K562 (cell line): ENCODE measurements around the gene ROR2. TPM values are rescaled to one million over a fixed set of nuclear protein-coding genes. Genes with fewer than 3 reads are reported as not detected.

ENCODE experiments used
- ASH1L ChIP-seq: fragments of 450-650 bp; IDR thresholded peaks from 2 replicates; pipeline ENCODE4 v1.6.1; 2018; ENCODE audit warnings: borderline replicate concordance, mild to moderate bottlenecking, low read depth; ENCODE audit not compliant: partially characterized antibody
- BCOR ChIP-seq: fragments of 450-650 bp; IDR thresholded peaks from 2 replicates; pipeline ENCODE4 v1.6.1; 2016
- CXXC5 ChIP-seq: fragments of 250-450 bp; sonication (Bioruptor Pico); IDR thresholded peaks from 2 replicates; pipeline ENCODE4 v1.8.0; 2022; ENCODE audit warnings: inconsistent platforms, mild to moderate bottlenecking, moderate library complexity
- DNMT1 ChIP-seq: fragments of 450-650 bp; IDR thresholded peaks from 2 replicates; pipeline ENCODE4 v1.6.1; 2016; ENCODE audit warnings: antibody characterized with exemption, mild to moderate bottlenecking
- E2F3 ChIP-seq: fragments of 250-450 bp; sonication (Bioruptor Pico); IDR thresholded peaks from 2 replicates; pipeline ENCODE4 v1.4.0; 2020; ENCODE audit warnings: mild to moderate bottlenecking
- GATA2 ChIP-seq: sonication (generic); formaldehyde crosslinking; IDR thresholded peaks from 2 replicates; pipeline ENCODE4 v1.4.0; 2020; ENCODE audit warnings: mild to moderate bottlenecking, missing genetic modification reagents
- HOXB6 ChIP-seq: fragments of 250-450 bp; sonication (Bioruptor Pico); IDR thresholded peaks from 2 replicates; pipeline ENCODE4 v1.5.1; 2022; ENCODE audit warnings: mild to moderate bottlenecking, borderline replicate concordance
- SNAPC5 ChIP-seq: fragments of 250-450 bp; sonication (Bioruptor Pico); IDR thresholded peaks from 2 replicates; pipeline ENCODE4 v1.8.0; 2021; ENCODE audit warnings: moderate library complexity, mild to moderate bottlenecking, inconsistent platforms
- ZKSCAN3 ChIP-seq: fragments of 250-450 bp; sonication (Bioruptor Pico); IDR thresholded peaks from 2 replicates; pipeline ENCODE4 v1.4.0; 2020
- ZZZ3 ChIP-seq: fragments of 450-650 bp; IDR thresholded peaks from 2 replicates; pipeline ENCODE4 v1.6.1; 2016; ENCODE audit warnings: antibody characterized with exemption, mild to moderate bottlenecking, moderate library complexity
- polyA plus RNA-seq, 8 experiments: library from polyadenylated mRNA; depleted of rRNA in 4 of 8; stranded (reverse) in 5 of 8; unstranded in 3 of 8; fragments of >200 nt; fragmentation: Nextera tagmentation in 2 of 8; fragmentation: Illumina TruSeq in 1 of 8; extraction: Ambion mirVana in 2 of 8; extraction: Trizol in 1 of 8; gene quantifications; 2 replicates each; pipeline versions ENCODE4 v1.2.1 to v1.2.3, GENCODE V29; 2011 to 2014; ENCODE audit warnings: inconsistent platforms in 1 of 8, missing spikeins in 1 of 8
- total RNA-seq, 7 experiments: library from RNA; depleted of rRNA in 6 of 7; stranded (reverse); fragments of >200 nt in 6 of 7; fragmentation: Illumina TruSeq in 2 of 7; extraction: Trizol in 2 of 7; gene quantifications; 2 replicates each; pipeline versions ENCODE4 v1.2.1 to v1.2.3, GENCODE V29; 2011 to 2021; ENCODE audit warnings: low replicate concordance in 1 of 7
- TF ChIP-seq, protein P1 (sequence below): fragments of 250-450 bp; sonication (Bioruptor Pico); IDR thresholded peaks from 2 replicates; pipeline ENCODE4 v1.4.0; 2020
- TF ChIP-seq, protein P2 (sequence below), 2 experiments: fragments of 450-650 bp in 1 of 2; sonication (generic) in 1 of 2; formaldehyde crosslinking in 1 of 2; IDR thresholded peaks; 2 replicates each; pipeline versions ENCODE4 v1.7.1 to v1.9.0; 2016 to 2022; ENCODE audit warnings: inconsistent platforms in 1 of 2, mild to moderate bottlenecking in 1 of 2, missing genetic modification reagents in 1 of 2

Gene ROR2
- total and polyA plus RNA-seq, 9 of the 15 experiments (the other 6 are each of a cell fraction or from before 2014, with no cell fraction given), result 5.6 to 33.8 (median 15.3) TPM

DNA sequence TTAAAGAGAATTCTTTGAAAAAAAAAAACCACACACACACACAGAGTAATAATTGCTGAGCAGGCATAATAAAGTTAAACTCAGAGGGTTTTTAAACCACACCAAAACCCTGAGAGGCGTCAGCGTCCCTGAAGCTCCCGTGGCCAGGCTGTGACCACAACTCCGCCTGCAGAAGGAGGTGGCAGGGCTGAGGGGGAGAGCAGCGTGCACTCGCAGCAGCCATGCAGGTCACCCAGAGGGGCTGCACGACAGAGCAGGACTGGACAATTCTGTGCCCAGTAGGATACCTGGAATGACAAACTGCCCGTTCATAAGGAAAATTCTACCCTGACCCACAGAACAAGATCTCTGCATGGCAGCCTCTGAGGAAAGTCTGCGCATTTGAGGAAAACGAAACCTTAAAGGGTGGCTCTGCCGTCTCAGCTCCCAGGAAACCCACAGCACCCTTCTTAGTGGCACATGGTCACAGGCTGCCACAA, 44.0 kb downstream of the ROR2 start (continued):
- TF ChIP-seq, protein P1, sequence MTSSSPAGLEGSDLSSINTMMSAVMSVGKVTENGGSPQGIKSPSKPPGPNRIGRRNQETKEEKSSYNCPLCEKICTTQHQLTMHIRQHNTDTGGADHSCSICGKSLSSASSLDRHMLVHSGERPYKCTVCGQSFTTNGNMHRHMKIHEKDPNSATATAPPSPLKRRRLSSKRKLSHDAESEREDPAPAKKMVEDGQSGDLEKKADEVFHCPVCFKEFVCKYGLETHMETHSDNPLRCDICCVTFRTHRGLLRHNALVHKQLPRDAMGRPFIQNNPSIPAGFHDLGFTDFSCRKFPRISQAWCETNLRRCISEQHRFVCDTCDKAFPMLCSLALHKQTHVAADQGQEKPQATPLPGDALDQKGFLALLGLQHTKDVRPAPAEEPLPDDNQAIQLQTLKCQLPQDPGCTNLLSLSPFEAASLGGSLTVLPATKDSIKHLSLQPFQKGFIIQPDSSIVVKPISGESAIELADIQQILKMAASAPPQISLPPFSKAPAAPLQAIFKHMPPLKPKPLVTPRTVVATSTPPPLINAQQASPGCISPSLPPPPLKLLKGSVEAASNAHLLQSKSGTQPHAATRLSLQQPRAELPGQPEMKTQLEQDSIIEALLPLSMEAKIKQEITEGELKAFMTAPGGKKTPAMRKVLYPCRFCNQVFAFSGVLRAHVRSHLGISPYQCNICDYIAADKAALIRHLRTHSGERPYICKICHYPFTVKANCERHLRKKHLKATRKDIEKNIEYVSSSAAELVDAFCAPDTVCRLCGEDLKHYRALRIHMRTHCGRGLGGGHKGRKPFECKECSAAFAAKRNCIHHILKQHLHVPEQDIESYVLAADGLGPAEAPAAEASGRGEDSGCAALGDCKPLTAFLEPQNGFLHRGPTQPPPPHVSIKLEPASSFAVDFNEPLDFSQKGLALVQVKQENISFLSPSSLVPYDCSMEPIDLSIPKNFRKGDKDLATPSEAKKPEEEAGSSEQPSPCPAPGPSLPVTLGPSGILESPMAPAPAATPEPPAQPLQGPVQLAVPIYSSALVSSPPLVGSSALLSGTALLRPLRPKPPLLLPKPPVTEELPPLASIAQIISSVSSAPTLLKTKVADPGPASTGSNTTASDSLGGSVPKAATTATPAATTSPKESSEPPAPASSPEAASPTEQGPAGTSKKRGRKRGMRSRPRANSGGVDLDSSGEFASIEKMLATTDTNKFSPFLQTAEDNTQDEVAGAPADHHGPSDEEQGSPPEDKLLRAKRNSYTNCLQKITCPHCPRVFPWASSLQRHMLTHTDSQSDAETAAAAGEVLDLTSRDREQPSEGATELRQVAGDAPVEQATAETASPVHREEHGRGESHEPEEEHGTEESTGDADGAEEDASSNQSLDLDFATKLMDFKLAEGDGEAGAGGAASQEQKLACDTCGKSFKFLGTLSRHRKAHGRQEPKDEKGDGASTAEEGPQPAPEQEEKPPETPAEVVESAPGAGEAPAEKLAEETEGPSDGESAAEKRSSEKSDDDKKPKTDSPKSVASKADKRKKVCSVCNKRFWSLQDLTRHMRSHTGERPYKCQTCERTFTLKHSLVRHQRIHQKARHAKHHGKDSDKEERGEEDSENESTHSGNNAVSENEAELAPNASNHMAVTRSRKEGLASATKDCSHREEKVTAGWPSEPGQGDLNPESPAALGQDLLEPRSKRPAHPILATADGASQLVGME (CRISPR knock-in tag), result no peak
- TF ChIP-seq ZKSCAN3 (CRISPR knock-in tag) (no peak), E2F3 (CRISPR knock-in tag) (no peak), SNAPC5 (CRISPR knock-in tag) (no peak), ZZZ3 (no peak), DNMT1 (no peak), CXXC5 (CRISPR knock-in tag) (peak; percentile 53), GATA2 (CRISPR knock-in tag) (no peak), ASH1L (no peak), HOXB6 (CRISPR knock-in tag) (no peak), BCOR (no peak)
- TF ChIP-seq, protein P2, sequence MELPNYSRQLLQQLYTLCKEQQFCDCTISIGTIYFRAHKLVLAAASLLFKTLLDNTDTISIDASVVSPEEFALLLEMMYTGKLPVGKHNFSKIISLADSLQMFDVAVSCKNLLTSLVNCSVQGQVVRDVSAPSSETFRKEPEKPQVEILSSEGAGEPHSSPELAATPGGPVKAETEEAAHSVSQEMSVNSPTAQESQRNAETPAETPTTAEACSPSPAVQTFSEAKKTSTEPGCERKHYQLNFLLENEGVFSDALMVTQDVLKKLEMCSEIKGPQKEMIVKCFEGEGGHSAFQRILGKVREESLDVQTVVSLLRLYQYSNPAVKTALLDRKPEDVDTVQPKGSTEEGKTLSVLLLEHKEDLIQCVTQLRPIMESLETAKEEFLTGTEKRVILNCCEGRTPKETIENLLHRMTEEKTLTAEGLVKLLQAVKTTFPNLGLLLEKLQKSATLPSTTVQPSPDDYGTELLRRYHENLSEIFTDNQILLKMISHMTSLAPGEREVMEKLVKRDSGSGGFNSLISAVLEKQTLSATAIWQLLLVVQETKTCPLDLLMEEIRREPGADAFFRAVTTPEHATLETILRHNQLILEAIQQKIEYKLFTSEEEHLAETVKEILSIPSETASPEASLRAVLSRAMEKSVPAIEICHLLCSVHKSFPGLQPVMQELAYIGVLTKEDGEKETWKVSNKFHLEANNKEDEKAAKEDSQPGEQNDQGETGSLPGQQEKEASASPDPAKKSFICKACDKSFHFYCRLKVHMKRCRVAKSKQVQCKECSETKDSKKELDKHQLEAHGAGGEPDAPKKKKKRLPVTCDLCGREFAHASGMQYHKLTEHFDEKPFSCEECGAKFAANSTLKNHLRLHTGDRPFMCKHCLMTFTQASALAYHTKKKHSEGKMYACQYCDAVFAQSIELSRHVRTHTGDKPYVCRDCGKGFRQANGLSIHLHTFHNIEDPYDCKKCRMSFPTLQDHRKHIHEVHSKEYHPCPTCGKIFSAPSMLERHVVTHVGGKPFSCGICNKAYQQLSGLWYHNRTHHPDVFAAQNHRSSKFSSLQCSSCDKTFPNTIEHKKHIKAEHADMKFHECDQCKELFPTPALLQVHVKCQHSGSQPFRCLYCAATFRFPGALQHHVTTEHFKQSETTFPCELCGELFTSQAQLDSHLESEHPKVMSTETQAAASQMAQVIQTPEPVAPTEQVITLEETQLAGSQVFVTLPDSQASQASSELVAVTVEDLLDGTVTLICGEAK (IDR thresholded peaks at IDR 0.05), result no peak
- TF ChIP-seq, protein P2 (CRISPR knock-in tag; IDR thresholded peaks at IDR 0.05), result no peak
